IMR-90 (cell line): ENCODE measurements around the gene PRDM10. TPM values are rescaled to one million over a fixed set of nuclear protein-coding genes. Genes with fewer than 3 reads are reported as not detected.

ENCODE experiments used
- ATAC-seq: fragments of 200-7000 bp; cut with Tn5 transposase; 2 replicates; pipeline ENCODE4 v1.9.1; 2020; ENCODE audit warnings: low read depth, mild to moderate bottlenecking, moderate library complexity
- BruUV-seq: library from RNA; stranded (reverse); fragments of 400-500 nt; replicated peaks from 2 replicates; lab custom pipeline; 2021; lab: Mats Ljungman, UMichigan
- CTCF ChIA-PET: fragments of 300-600 bp; formaldehyde crosslinking; extraction: SDS; loops from one replicate; lab custom pipeline; 2021; ENCODE audit warnings: antibody characterized with exemption; lab: Yijun Ruan, JAX
- POLR2A ChIA-PET: fragments of 300-600 bp; sonication (Branson Sonifier 250); formaldehyde crosslinking; loops from one replicate; lab custom pipeline; 2022; ENCODE audit warnings: antibody characterized with exemption; ENCODE audit not compliant: unreplicated experiment; lab: Charles Lee
- DNase-seq: peaks from one replicate; pipeline ENCODE4 v3.0.0; 2013
- H2AFZ ChIP-seq: replicated peaks from 2 replicates; pipeline ENCODE3; 2013; ENCODE audit warnings: low read length, mild to moderate bottlenecking; ENCODE audit not compliant: poor library complexity
- H2AK5ac ChIP-seq: 2 replicates; pipeline ENCODE4 v1.6.1; 2013; ENCODE audit warnings: low read depth, low read length, inconsistent platforms
- H2AK9ac ChIP-seq: replicated peaks from 2 replicates; pipeline ENCODE3; 2013; ENCODE audit warnings: mild to moderate bottlenecking, low read depth, low read length, moderate library complexity; ENCODE audit not compliant: poor library complexity
- H2BK120ac ChIP-seq: 2 replicates; pipeline ENCODE4 v1.6.1; 2013; ENCODE audit warnings: low read depth, low read length, inconsistent platforms
- H2BK15ac ChIP-seq: 3 replicates; pipeline ENCODE4 v1.6.1; 2013; ENCODE audit warnings: low read depth, low read length, inconsistent platforms
- H2BK20ac ChIP-seq: 2 replicates; pipeline ENCODE4 v1.6.1; 2013; ENCODE audit warnings: low read depth, mild to moderate bottlenecking, inconsistent platforms, low read length, moderate library complexity
- H2BK5ac ChIP-seq: 2 replicates; pipeline ENCODE4 v1.6.1; 2013; ENCODE audit warnings: mild to moderate bottlenecking, low read depth, low read length, inconsistent platforms; ENCODE audit not compliant: poor library complexity, severe bottlenecking
- H3K14ac ChIP-seq: replicated peaks from 2 replicates; pipeline ENCODE4 v1.6.1; 2013; ENCODE audit warnings: low read depth, low read length, inconsistent platforms
- H3K18ac ChIP-seq: 2 replicates; pipeline ENCODE4 v1.6.1; 2013; ENCODE audit warnings: low read depth, low read length, control low read depth
- H3K23ac ChIP-seq: 2 replicates; pipeline ENCODE4 v1.6.1; 2013; ENCODE audit warnings: low read depth, low read length, inconsistent platforms
- H3K27ac ChIP-seq: 2 replicates; pipeline ENCODE4 v1.5.1; 2013; ENCODE audit warnings: mild to moderate bottlenecking, control low read depth, low read length; ENCODE audit not compliant: insufficient read depth
- H3K27me3 ChIP-seq: 2 replicates; pipeline ENCODE4 v1.6.1; 2013; ENCODE audit warnings: low read length; ENCODE audit not compliant: control insufficient read depth, insufficient read depth
- H3K36me3 ChIP-seq: 2 replicates; pipeline ENCODE4 v1.6.1; 2013; ENCODE audit warnings: low read length, mixed read lengths; ENCODE audit not compliant: control insufficient read depth, insufficient read depth
- H3K4ac ChIP-seq: 2 replicates; pipeline ENCODE4 v1.6.1; 2013; ENCODE audit warnings: low read depth, low read length, inconsistent platforms
- H3K4me1 ChIP-seq: 2 replicates; pipeline ENCODE4 v1.6.1; 2013; ENCODE audit warnings: low read length, mixed read lengths; ENCODE audit not compliant: control insufficient read depth, insufficient read depth
- H3K4me2 ChIP-seq: 2 replicates; pipeline ENCODE4 v1.6.1; 2013; ENCODE audit warnings: low read depth, mild to moderate bottlenecking, control low read depth, low read length, moderate library complexity
- H3K4me3 ChIP-seq: 2 replicates; pipeline ENCODE4 v1.5.1; 2013; ENCODE audit warnings: low read depth, mild to moderate bottlenecking, control low read depth, low read length, moderate library complexity; ENCODE audit not compliant: insufficient read depth
- H3K56ac ChIP-seq: 2 replicates; pipeline ENCODE4 v1.6.1; 2013; ENCODE audit warnings: low read length, inconsistent platforms; ENCODE audit not compliant: insufficient read depth; ENCODE audit errors: extremely low read depth
- H3K79me1 ChIP-seq, 2 experiments: 2 replicates each; pipeline ENCODE4 v1.6.1; 2013; ENCODE audit warnings: low read length in 2 of 2, inconsistent platforms in 1 of 2, low read depth in 1 of 2
- H3K9ac ChIP-seq: 2 replicates; pipeline ENCODE4 v1.6.1; 2013; ENCODE audit warnings: low read depth, low read length, control low read depth
- H3K9me1 ChIP-seq: 2 replicates; pipeline ENCODE4 v1.6.1; 2013; ENCODE audit warnings: low read length, inconsistent platforms; ENCODE audit not compliant: insufficient read depth
- H3K9me3 ChIP-seq: 2 replicates; pipeline ENCODE4 v1.6.1; 2013; ENCODE audit warnings: low read length; ENCODE audit not compliant: control insufficient read depth, insufficient read depth
- H4K20me1 ChIP-seq: 2 replicates; pipeline ENCODE4 v1.6.1; 2013; ENCODE audit warnings: low read length, inconsistent platforms; ENCODE audit not compliant: insufficient read depth
- H4K5ac ChIP-seq: 2 replicates; pipeline ENCODE4 v1.6.1; 2013; ENCODE audit warnings: mild to moderate bottlenecking, low read depth, low read length, control low read depth
- H4K8ac ChIP-seq, 2 experiments: 2 replicates each; pipeline ENCODE4 v1.6.1; 2013; ENCODE audit warnings: low read depth in 2 of 2, low read length in 2 of 2, control low read depth in 1 of 2, inconsistent platforms in 1 of 2
- H4K91ac ChIP-seq: 2 replicates; pipeline ENCODE4 v1.6.1; 2013; ENCODE audit warnings: low read depth, low read length, inconsistent platforms; ENCODE audit not compliant: insufficient read depth
- BHLHE40 ChIP-seq: fragments of 150-350 bp; IDR thresholded peaks from 2 replicates; pipeline ENCODE4 v1.6.1; 2016; ENCODE audit warnings: mild to moderate bottlenecking, low read depth, low read length
- FOS ChIP-seq: fragments of 150-350 bp; IDR thresholded peaks from 2 replicates; pipeline ENCODE4 v1.6.1; 2016; ENCODE audit warnings: low read depth, low read length
- MAZ ChIP-seq: IDR thresholded peaks from 2 replicates; pipeline ENCODE4 v1.6.1; 2012; ENCODE audit warnings: low read depth, mild to moderate bottlenecking, low read length, improper control_type of control experiment, moderate library complexity, borderline replicate concordance
- NFE2L2 ChIP-seq: fragments of 150-350 bp; IDR thresholded peaks from 2 replicates; pipeline ENCODE4 v1.6.1; 2016; ENCODE audit warnings: low read depth, mild to moderate bottlenecking, low read length
- POLR2A ChIP-seq: IDR thresholded peaks from 2 replicates; pipeline ENCODE4 v1.6.1; 2012; ENCODE audit warnings: mild to moderate bottlenecking, low read depth, low read length
- RCOR1 ChIP-seq: IDR thresholded peaks from 2 replicates; pipeline ENCODE4 v1.6.1; 2012; ENCODE audit warnings: mild to moderate bottlenecking, low read length, improper control_type of control experiment; ENCODE audit not compliant: insufficient replicate concordance
- RFX5 ChIP-seq: IDR thresholded peaks from 2 replicates; pipeline ENCODE4 v1.8.0; 2012; ENCODE audit warnings: low read depth, mild to moderate bottlenecking, low read length, moderate library complexity
- SMC3 ChIP-seq: fragments of 150-350 bp; IDR thresholded peaks from 2 replicates; pipeline ENCODE4 v1.6.1; 2016; ENCODE audit warnings: low read depth, mild to moderate bottlenecking, antibody characterized with exemption, low read length, moderate library complexity
- WGBS, 2 experiments: methylation state at CpG; one replicate each; pipeline versions ENCODE4 v1.1.5 to v1.1.7; 2013; ENCODE audit warnings: missing lambda C conversion rate in 2 of 2; ENCODE audit not compliant: insufficient read length in 1 of 2; ENCODE audit errors: extremely low coverage in 2 of 2; 5-methylcytosine and 5-hydroxymethylcytosine counted together
- dilution Hi-C: fragments of 300-500 bp; cut with HindIII; formaldehyde crosslinking; loops from one replicate; pipeline ENCODE4 v1.14.3; 2018; ENCODE audit warnings: low sequenced_read_pairs; ENCODE audit not compliant: unreplicated experiment
- in situ Hi-C: fragments of 300-500 bp; cut with MboI; formaldehyde crosslinking; loops from 3 replicates; pipeline ENCODE4 v1.14.3; 2019; ENCODE audit warnings: low sequenced_read_pairs, inconsistent platforms, mixed read lengths
- intact Hi-C: fragments of 100-400 bp; cut with micrococcal nuclease; formaldehyde crosslinking; loops from 2 replicates; pipeline ENCODE4 v1.10.0; 2022
- polyA plus RNA-seq, 3 experiments: library from polyadenylated mRNA; depleted of rRNA; stranded (reverse); fragments of >200 nt; gene quantifications; 2 replicates each; pipeline ENCODE4 v1.2.3, GENCODE V29; 2012; ENCODE audit warnings: low replicate concordance in 1 of 3
- total RNA-seq: library from RNA; depleted of rRNA; stranded (reverse); fragments of >200 nt; gene quantifications from 2 replicates; pipeline ENCODE4 v1.2.3, GENCODE V29; 2012
- TF ChIP-seq, protein P1 (sequence below): conservative IDR thresholded peaks from 2 replicates; pipeline ENCODE4 v1.5.1; 2012; ENCODE audit warnings: mild to moderate bottlenecking, low read depth, low read length, improper control_type of control experiment
- TF ChIP-seq, protein P2 (sequence below): fragments of 150-350 bp; IDR thresholded peaks from 2 replicates; pipeline ENCODE4 v1.6.1; 2016; ENCODE audit warnings: low read depth, mild to moderate bottlenecking, low read length, moderate library complexity, borderline replicate concordance

PRDM10 gene
- total and polyA plus RNA-seq, 2 of the 4 experiments (the other 2 are of a cell fraction) = 3.1 to 6.5 TPM

DNA sequence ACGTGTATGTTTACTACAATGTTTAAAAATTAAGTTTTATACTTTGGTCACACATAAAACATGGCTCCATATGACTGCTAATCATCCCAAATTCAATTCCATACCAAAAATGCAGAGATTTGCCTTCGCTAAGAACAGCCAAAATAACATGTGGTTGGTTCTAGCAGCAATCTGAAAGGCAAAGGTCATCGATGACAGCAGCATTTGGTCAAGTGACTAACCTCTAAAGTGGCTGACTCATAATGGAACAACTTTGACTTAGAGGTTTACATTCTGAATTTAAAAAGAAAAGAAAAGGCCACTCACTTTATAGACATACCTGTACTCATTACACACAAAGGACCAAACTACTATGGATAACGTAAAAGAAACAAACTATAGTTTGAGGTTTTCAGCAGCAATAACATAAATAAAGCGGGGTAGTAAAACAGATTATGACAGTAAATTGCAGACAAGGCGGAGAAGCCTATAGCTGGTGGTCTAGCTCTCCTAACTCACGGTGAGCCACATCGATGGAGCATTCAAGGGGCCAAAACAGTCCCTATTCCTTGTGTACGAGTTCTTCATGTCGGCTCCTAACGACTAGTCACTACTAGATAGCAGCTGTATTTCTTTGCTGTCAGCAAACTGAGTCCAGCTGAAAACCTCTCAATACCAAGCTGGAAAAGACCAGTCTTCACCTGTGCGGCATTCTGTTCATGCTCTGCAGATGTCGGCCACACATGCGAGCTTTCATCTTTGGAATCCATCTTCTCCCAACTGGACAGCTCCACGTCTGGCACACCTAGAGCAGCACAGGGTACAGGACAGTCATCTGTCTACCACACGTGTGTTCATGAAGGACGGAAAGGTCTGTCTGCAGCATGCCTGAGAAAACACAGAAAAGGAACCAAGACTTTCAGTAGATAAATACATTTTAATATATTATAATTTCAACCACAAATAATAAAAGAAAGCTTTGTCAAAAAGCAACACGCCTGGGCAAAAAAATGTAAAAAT is 42.1 kb downstream of the PRDM10 start (continued):
- TF ChIP-seq FOS = peak; percentile 88
- no peak for TF ChIP-seq POLR2A
- no peak for TF ChIP-seq SMC3
- TF ChIP-seq RFX5 = no peak
- TF ChIP-seq MAZ = no peak

DNA sequence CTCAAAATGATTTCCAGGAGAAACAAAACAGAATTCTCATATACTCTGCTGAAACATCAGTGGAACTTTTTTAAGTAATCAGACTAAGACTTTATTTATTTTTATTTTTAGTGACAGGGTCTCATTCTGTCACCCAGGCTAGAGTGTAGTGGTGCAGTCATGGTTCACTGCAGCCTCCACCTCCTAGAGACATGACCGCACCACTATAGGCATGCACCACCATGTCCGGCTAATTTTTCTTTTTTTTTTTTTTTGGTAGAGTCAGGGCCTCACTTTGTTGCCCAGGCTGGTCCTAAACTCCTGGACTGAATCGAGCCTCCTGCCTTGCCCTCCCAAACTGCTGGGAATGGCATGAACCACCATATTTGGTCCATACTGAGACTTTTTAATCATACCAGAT is 42.9 kb downstream of the PRDM10 start:
- in situ Hi-C loops (no loop called here), intact Hi-C loops (no loop called here), dilution Hi-C loops (no loop called here)
- Histone ChIP-seq H2AK5ac (no peak overlapping the region), H4K20me1 (peaks cover 14% of the 10 kb centered on the region; the same call in 1 of the 2 replicates), H3K9me1 (peaks cover 12% of the 10 kb centered on the region), H2BK20ac (no peak overlapping the region), H3K4me3 (no peak overlapping the region), H3K36me3 (no peaks in the 10 kb centered on the region), H3K56ac (no peak overlapping the region), H4K5ac (no peak overlapping the region), H3K14ac (no peak overlapping the region), H3K9ac (no peak overlapping the region), H3K23ac (no peak overlapping the region), H2AFZ (no peak overlapping the region), H4K91ac (no peak overlapping the region), H2BK15ac (no peak overlapping the region), H2BK120ac (no peak overlapping the region), H3K79me1 (peaks cover 0 to 8% of the 10 kb centered on the region in 2 experiments; a peak in 1 of 4 replicates), H3K9me3 (no peaks in the 10 kb centered on the region), H3K18ac (no peak overlapping the region), H3K27me3 (no peaks in the 10 kb centered on the region), H3K4ac (no peak overlapping the region), H3K4me1 (peaks cover 5% of the 10 kb centered on the region), H2BK5ac (no peak overlapping the region), H3K27ac (no peak overlapping the region), H4K8ac (no peak overlapping the region), H2AK9ac (no peak overlapping the region), H3K4me2 (no peak overlapping the region)
- ChIA-PET POLR2A (no interaction called here), CTCF (no interaction called here)
- WGBS, 2 experiments = 100% methylated on average over 2 of the region's 3 CpGs; no CpG with 5 or more reads in 1 of the 2 experiments
- TF ChIP-seq NFE2L2 = no peak
- TF ChIP-seq BHLHE40 = no peak
- TF ChIP-seq, protein P1, sequence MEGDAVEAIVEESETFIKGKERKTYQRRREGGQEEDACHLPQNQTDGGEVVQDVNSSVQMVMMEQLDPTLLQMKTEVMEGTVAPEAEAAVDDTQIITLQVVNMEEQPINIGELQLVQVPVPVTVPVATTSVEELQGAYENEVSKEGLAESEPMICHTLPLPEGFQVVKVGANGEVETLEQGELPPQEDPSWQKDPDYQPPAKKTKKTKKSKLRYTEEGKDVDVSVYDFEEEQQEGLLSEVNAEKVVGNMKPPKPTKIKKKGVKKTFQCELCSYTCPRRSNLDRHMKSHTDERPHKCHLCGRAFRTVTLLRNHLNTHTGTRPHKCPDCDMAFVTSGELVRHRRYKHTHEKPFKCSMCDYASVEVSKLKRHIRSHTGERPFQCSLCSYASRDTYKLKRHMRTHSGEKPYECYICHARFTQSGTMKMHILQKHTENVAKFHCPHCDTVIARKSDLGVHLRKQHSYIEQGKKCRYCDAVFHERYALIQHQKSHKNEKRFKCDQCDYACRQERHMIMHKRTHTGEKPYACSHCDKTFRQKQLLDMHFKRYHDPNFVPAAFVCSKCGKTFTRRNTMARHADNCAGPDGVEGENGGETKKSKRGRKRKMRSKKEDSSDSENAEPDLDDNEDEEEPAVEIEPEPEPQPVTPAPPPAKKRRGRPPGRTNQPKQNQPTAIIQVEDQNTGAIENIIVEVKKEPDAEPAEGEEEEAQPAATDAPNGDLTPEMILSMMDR = no peak
- TF ChIP-seq RCOR1 = no peak
- no peak for TF ChIP-seq SMC3
- TF ChIP-seq, protein P2, sequence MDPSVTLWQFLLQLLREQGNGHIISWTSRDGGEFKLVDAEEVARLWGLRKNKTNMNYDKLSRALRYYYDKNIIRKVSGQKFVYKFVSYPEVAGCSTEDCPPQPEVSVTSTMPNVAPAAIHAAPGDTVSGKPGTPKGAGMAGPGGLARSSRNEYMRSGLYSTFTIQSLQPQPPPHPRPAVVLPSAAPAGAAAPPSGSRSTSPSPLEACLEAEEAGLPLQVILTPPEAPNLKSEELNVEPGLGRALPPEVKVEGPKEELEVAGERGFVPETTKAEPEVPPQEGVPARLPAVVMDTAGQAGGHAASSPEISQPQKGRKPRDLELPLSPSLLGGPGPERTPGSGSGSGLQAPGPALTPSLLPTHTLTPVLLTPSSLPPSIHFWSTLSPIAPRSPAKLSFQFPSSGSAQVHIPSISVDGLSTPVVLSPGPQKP = no peak
- ATAC-seq (no peak), DNase-seq (no peak)
- no TSS peak for BruUV-seq
